ENCODE data around the gene SLC16A9.

The SLC16A9 gene

GRCh38 chr10:59674215-59674836, 35.3 kb downstream of the SLC16A9 start:
- no peak overlapping the region for H3K9ac ChIP-seq (ENCODE audit: low read length)
- H3K36me3 ChIP-seq (ENCODE audit: low read length), result no peaks in the 10 kb centered on the region
- TF ChIP-seq EZH2phosphoT487 (conservative IDR thresholded peaks at IDR 0.05; ENCODE audit: low read length) (no peak), CTCF (IDR thresholded peaks at IDR 0.05; ENCODE audit: insufficient read depth, low read length, poor library complexity, severe bottlenecking) (no peak)
- H2AFZ ChIP-seq (ENCODE audit: low read depth, low read length, severe bottlenecking), result no peak overlapping the region
- no peaks in the 10 kb centered on the region for H3K79me2 ChIP-seq (ENCODE audit: insufficient read depth, low read length)
- H4K20me1 ChIP-seq (ENCODE audit: low read depth, low read length), result no peaks in the 10 kb centered on the region
- H3K4me3 ChIP-seq (ENCODE audit: insufficient read depth, low read length, poor library complexity, severe bottlenecking), result no peak overlapping the region
- H3K27me3 ChIP-seq (ENCODE audit: low read length), result no peaks in the 10 kb centered on the region
- H3F3A ChIP-seq (ENCODE audit: insufficient read depth), result no peaks in the 10 kb centered on the region
- no peaks in the 10 kb centered on the region for H3K9me3 ChIP-seq (ENCODE audit: insufficient read depth, low read length)
- no peak overlapping the region for H3K27ac ChIP-seq (ENCODE audit: low read depth, low read length)
- H3K9me2 ChIP-seq (replicated peaks; ENCODE audit: insufficient read depth, low read length), result no peaks in the 10 kb centered on the region
- no peak overlapping the region for H3K4me2 ChIP-seq (ENCODE audit: low read depth, low read length, poor library complexity, severe bottlenecking)

- Histone ChIP-seq H3K79me2 (ENCODE audit: insufficient read depth, low read length) (no peaks in the 10 kb centered on the region), H3K27ac (ENCODE audit: low read depth, low read length) (no peak overlapping the region), H3K27me3 (ENCODE audit: low read length) (no peaks in the 10 kb centered on the region), H3K4me3 (ENCODE audit: insufficient read depth, low read length, poor library complexity, severe bottlenecking) (no peak overlapping the region), H3K36me3 (ENCODE audit: low read length) (no peaks in the 10 kb centered on the region), H3F3A (ENCODE audit: insufficient read depth) (no peaks in the 10 kb centered on the region), H4K20me1 (ENCODE audit: low read depth, low read length) (no peaks in the 10 kb centered on the region), H3K9me2 (replicated peaks; ENCODE audit: insufficient read depth, low read length) (no peaks in the 10 kb centered on the region), H3K9me3 (ENCODE audit: insufficient read depth, low read length) (no peaks in the 10 kb centered on the region), H2AFZ (ENCODE audit: low read depth, low read length, severe bottlenecking) (no peak overlapping the region), H3K4me2 (ENCODE audit: low read depth, low read length, poor library complexity, severe bottlenecking) (no peak overlapping the region), H3K9ac (ENCODE audit: low read length) (no peak overlapping the region)
- TF ChIP-seq CTCF (IDR thresholded peaks at IDR 0.05; ENCODE audit: insufficient read depth, low read length, poor library complexity, severe bottlenecking) (no peak), EZH2phosphoT487 (conservative IDR thresholded peaks at IDR 0.05; ENCODE audit: low read length) (no peak)
Measured at GRCh38 chr10:59672150-59672875, 37.3 kb downstream of the SLC16A9 start.

GRCh38 chr10:59670269-59670668, 39.4 kb downstream of the SLC16A9 start:
- Histone ChIP-seq H3K4me2 (ENCODE audit: low read depth, low read length, poor library complexity, severe bottlenecking) (no peak overlapping the region), H3K79me2 (ENCODE audit: insufficient read depth, low read length) (no peaks in the 10 kb centered on the region), H3K4me3 (ENCODE audit: insufficient read depth, low read length, poor library complexity, severe bottlenecking) (no peak overlapping the region), H3K9me2 (replicated peaks; ENCODE audit: insufficient read depth, low read length) (no peaks in the 10 kb centered on the region), H3K9me3 (ENCODE audit: insufficient read depth, low read length) (peaks cover 6% of the 10 kb centered on the region; the same call in 1 of the 2 replicates), H3K36me3 (ENCODE audit: low read length) (no peaks in the 10 kb centered on the region), H3K9ac (ENCODE audit: low read length) (no peak overlapping the region), H3K27me3 (ENCODE audit: low read length) (no peaks in the 10 kb centered on the region), H3F3A (ENCODE audit: insufficient read depth) (no peaks in the 10 kb centered on the region), H4K20me1 (ENCODE audit: low read depth, low read length) (no peaks in the 10 kb centered on the region), H3K27ac (ENCODE audit: low read depth, low read length) (no peak overlapping the region), H2AFZ (ENCODE audit: low read depth, low read length, severe bottlenecking) (no peak overlapping the region)
- no peak for TF ChIP-seq EZH2phosphoT487 (conservative IDR thresholded peaks at IDR 0.05; ENCODE audit: low read length)
- TF ChIP-seq CTCF (IDR thresholded peaks at IDR 0.05; ENCODE audit: insufficient read depth, low read length, poor library complexity, severe bottlenecking), result no peak

All from SU-DHL-6 (cell line).